HG03520 (cell line): ENCODE results near the gene SVEP1.
"Not testable (repeated sequence)": the region's sequence is repeated elsewhere in the genome, so short reads cannot be mapped to it uniquely, and the experiment has no call there.

Experiments
- ATAC-seq: cut with Tn5 transposase; IDR thresholded peaks from one replicate; pipeline ENCODE4 v1.9.1; 2021; ENCODE audit warnings: mild to moderate bottlenecking, moderate library complexity; ENCODE audit not compliant: unreplicated experiment

Gene SVEP1

GRCh38 chr9:110579862-110580219, 300 bp upstream of the SVEP1 start:
- no peak for ATAC-seq

- no peak for ATAC-seq
These were observed 937 bp downstream of the SVEP1 start for GRCh38 chr9:110578575-110579033.

- no peak for ATAC-seq
These were observed 3.6 kb downstream of the SVEP1 start for GRCh38 chr9:110575945-110576344.

- ATAC-seq = no peak
These were observed 4.4 kb downstream of the SVEP1 start for GRCh38 chr9:110575169-110575568.

GRCh38 chr9:110573305-110573704, 6.2 kb downstream of the SVEP1 start:
- ATAC-seq = no peak

- ATAC-seq = no peak
These were observed 7.6 kb downstream of the SVEP1 start for GRCh38 chr9:110571801-110572483.

GRCh38 chr9:110566156-110566555, 13.4 kb downstream of the SVEP1 start:
- ATAC-seq = no peak

GRCh38 chr9:110561826-110562225, 17.7 kb downstream of the SVEP1 start:
- ATAC-seq = no peak

- ATAC-seq = no peak
These were observed 19.7 kb downstream of the SVEP1 start for GRCh38 chr9:110559869-110560268.

GRCh38 chr9:110555551-110556331, 23.8 kb downstream of the SVEP1 start:
- ATAC-seq = no peak

GRCh38 chr9:110546411-110546871, 33.1 kb downstream of the SVEP1 start:
- ATAC-seq = no peak

- no peak for ATAC-seq
These were observed 33.8 kb downstream of the SVEP1 start for GRCh38 chr9:110545705-110546104.

- ATAC-seq = no peak
These were observed 35.9 kb downstream of the SVEP1 start for GRCh38 chr9:110543631-110544051.

- ATAC-seq = no peak
These were observed 37.6 kb downstream of the SVEP1 start for GRCh38 chr9:110541950-110542349.

GRCh38 chr9:110538647-110539041, 40.9 kb downstream of the SVEP1 start:
- ATAC-seq = no peak

- no peak for ATAC-seq
These were observed 41.5 kb downstream of the SVEP1 start for GRCh38 chr9:110537841-110538646.

- ATAC-seq = no peak
These were observed 42.7 kb downstream of the SVEP1 start for GRCh38 chr9:110536822-110537221.

GRCh38 chr9:110534162-110534561, 45.4 kb downstream of the SVEP1 start:
- ATAC-seq = not testable (repeated sequence)

GRCh38 chr9:110532908-110533665, 46.5 kb downstream of the SVEP1 start:
- ATAC-seq = no peak

GRCh38 chr9:110531776-110532175, 47.8 kb downstream of the SVEP1 start:
- ATAC-seq = no peak

- ATAC-seq = not testable (repeated sequence)
These were observed 48.3 kb downstream of the SVEP1 start for GRCh38 chr9:110531241-110531640.
